Endodermal cell (in vitro differentiated cells): ENCODE measurements around the gene DOK1. TPM values are rescaled to one million over a fixed set of nuclear protein-coding genes. Genes with fewer than 3 reads are reported as not detected.

Source experiments
- DNase-seq: peaks from one replicate; pipeline ENCODE4 v3.0.0-alpha.2; 2017
- H3K27ac ChIP-seq: 2 replicates; pipeline ENCODE4 v1.5.1; 2013; ENCODE audit warnings: mild to moderate bottlenecking, low read depth, low read length, moderate library complexity
- H3K27me3 ChIP-seq: 2 replicates; pipeline ENCODE4 v1.6.1; 2013; ENCODE audit warnings: mild to moderate bottlenecking, low read length, moderate library complexity; ENCODE audit not compliant: insufficient read depth, control insufficient read depth, poor library complexity, severe bottlenecking
- H3K36me3 ChIP-seq: 2 replicates; pipeline ENCODE4 v1.7.0; 2013; ENCODE audit warnings: mild to moderate bottlenecking, low read length, moderate library complexity; ENCODE audit not compliant: control insufficient read depth, insufficient read depth
- H3K4me1 ChIP-seq: one replicate; pipeline ENCODE4 v1.7.0; 2013; ENCODE audit warnings: low read length; ENCODE audit not compliant: control insufficient read depth, insufficient read depth
- H3K4me3 ChIP-seq: 2 replicates; pipeline ENCODE4 v1.5.1; 2013; ENCODE audit warnings: mild to moderate bottlenecking, low read length, moderate library complexity
- H3K9ac ChIP-seq: 2 replicates; pipeline ENCODE4 v1.6.1; 2013; ENCODE audit warnings: mild to moderate bottlenecking, low read length, moderate library complexity; ENCODE audit not compliant: poor library complexity, severe bottlenecking; ENCODE audit errors: extremely low read depth
- H3K9me3 ChIP-seq: 2 replicates; pipeline ENCODE4 v1.6.1; 2013; ENCODE audit warnings: mild to moderate bottlenecking, low read length, moderate library complexity; ENCODE audit not compliant: control insufficient read depth
- H3K27ac Mint-ChIP-seq: 2 replicates; pipeline ENCODE4 v1.8.0; 2020; ENCODE audit warnings: mixed read lengths
- H3K27me3 Mint-ChIP-seq: 2 replicates; pipeline ENCODE4 v1.8.0; 2021; ENCODE audit warnings: mild to moderate bottlenecking, mixed read lengths; ENCODE audit not compliant: insufficient read depth
- H3K36me3 Mint-ChIP-seq: 2 replicates; pipeline ENCODE4 v1.8.0; 2020; ENCODE audit warnings: low read depth, mixed read lengths
- H3K4me1 Mint-ChIP-seq: 2 replicates; pipeline ENCODE4 v1.8.0; 2020; ENCODE audit warnings: mixed read lengths
- H3K4me3 Mint-ChIP-seq: 2 replicates; pipeline ENCODE4 v1.8.0; 2020; ENCODE audit warnings: mild to moderate bottlenecking, moderate library complexity, mixed read lengths
- H3K9me3 Mint-ChIP-seq: 2 replicates; pipeline ENCODE4 v1.8.0; 2020; ENCODE audit warnings: mild to moderate bottlenecking, mixed read lengths
- WGBS, 2 experiments: methylation state at CpG; one replicate each; pipeline versions ENCODE4 v1.1.5 to v1.1.7; 2013; ENCODE audit warnings: missing lambda C conversion rate in 2 of 2, mixed read lengths in 1 of 2; ENCODE audit not compliant: insufficient coverage in 1 of 2, insufficient read length in 1 of 2; 5-methylcytosine and 5-hydroxymethylcytosine counted together
- total RNA-seq, 2 donors: library from RNA; stranded (reverse); fragmentation: NEBNext Ultra II Directional in 1 of 2; extraction: Animal tissue kit (Norgen Biotek cat#: 25700) in 1 of 2; gene quantifications; 2 replicates in 1 of 2; 3 replicates in 1 of 2; pipeline ENCODE4 v1.2.1, GENCODE V29; 2021
- TF ChIP-seq, protein P1 (sequence below): fragments of 200-600 bp; sonication (generic); conservative IDR thresholded peaks from 2 replicates; pipeline ENCODE4 v1.5.0; 2021; ENCODE audit warnings: antibody characterized with exemption, mild to moderate bottlenecking

Gene DOK1
- total RNA-seq, 2 donors from 2014 or later, result 12.9 to 15.1 TPM

DNA sequence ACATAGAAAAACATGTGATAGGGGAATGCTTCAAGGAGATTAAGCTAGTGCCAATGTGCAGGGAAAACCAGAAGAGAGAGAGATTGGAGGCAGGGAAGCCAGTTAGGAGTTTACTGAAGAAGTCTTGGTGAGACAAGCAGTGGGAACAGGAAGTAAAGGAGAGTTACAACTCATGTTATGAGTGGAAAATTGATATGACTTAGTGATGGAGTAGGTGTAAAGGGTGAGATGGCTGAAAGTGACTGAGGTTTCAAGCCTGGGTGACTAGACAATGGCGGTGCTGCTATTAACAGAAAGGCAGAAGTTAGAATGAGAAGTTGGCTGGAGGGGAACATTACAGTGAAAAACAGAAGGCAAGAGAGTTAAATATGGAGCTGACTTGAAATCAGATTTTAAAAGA lies 16.5 kb downstream of the DOK1 start:
- H3K4me3 Mint-ChIP-seq, result no peak overlapping the region
- peaks cover 48% of the 10 kb centered on the region for H3K27me3 ChIP-seq
- H3K9me3 Mint-ChIP-seq, result no peaks in the 10 kb centered on the region
- 88 to 100% methylated on average over 1 of the region's 1 CpG for WGBS, 2 experiments
- H3K27ac Mint-ChIP-seq, result no peak overlapping the region
- TF ChIP-seq, protein P1, sequence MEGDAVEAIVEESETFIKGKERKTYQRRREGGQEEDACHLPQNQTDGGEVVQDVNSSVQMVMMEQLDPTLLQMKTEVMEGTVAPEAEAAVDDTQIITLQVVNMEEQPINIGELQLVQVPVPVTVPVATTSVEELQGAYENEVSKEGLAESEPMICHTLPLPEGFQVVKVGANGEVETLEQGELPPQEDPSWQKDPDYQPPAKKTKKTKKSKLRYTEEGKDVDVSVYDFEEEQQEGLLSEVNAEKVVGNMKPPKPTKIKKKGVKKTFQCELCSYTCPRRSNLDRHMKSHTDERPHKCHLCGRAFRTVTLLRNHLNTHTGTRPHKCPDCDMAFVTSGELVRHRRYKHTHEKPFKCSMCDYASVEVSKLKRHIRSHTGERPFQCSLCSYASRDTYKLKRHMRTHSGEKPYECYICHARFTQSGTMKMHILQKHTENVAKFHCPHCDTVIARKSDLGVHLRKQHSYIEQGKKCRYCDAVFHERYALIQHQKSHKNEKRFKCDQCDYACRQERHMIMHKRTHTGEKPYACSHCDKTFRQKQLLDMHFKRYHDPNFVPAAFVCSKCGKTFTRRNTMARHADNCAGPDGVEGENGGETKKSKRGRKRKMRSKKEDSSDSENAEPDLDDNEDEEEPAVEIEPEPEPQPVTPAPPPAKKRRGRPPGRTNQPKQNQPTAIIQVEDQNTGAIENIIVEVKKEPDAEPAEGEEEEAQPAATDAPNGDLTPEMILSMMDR, result no peak
- H3K9ac ChIP-seq, result no peak overlapping the region
- no peak overlapping the region for H3K27ac ChIP-seq
- H3K36me3 ChIP-seq, result no peaks in the 10 kb centered on the region
- H3K36me3 Mint-ChIP-seq, result no peaks in the 10 kb centered on the region
- DNase-seq, result no peak
- no peaks in the 10 kb centered on the region for H3K4me1 Mint-ChIP-seq
- H3K4me1 ChIP-seq, result no peaks in the 10 kb centered on the region
- H3K9me3 ChIP-seq, result no peaks in the 10 kb centered on the region
- peaks cover 8% of the 10 kb centered on the region for H3K27me3 Mint-ChIP-seq
- no peak overlapping the region for H3K4me3 ChIP-seq

DNA sequence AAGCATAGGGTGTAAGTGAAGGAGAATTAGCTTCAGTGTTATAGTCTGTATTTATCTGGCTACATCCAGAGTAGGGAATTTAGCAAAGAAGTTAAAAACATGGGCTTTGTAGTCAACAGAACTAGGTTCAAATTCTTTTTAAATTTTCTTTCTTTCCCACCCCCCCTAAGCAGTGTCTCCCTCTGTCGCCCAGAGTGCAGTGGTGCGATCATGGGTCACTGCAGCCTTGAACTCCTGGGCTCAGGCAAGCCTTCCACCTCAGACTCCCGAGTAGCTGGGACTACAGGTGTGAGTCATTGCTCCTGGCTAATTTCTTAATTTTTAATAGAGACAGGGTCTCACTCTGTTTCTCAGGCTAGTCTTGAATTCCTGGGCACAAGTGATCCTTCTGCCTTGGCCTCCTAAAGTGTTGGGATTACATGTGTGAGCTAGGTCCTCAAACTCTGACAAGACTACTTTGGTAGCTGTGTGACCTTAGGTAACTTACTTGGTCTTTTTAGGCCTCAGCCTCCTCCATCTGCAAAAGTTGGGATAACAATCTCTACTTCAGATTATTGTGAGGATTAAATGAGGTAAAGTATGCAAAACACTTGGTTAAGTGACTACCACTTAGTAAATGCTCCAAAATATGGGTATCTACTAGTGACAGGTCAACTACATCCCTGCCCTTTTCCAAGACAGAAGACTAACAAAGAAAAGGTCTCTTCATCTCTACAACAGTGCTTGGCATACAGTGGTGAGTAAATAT lies 17.8 kb downstream of the DOK1 start:
- Histone ChIP-seq H3K27ac (no peak overlapping the region), H3K9ac (no peak overlapping the region), H3K4me3 (no peak overlapping the region), H3K4me1 (no peaks in the 10 kb centered on the region), H3K27me3 (peaks cover 50% of the 10 kb centered on the region), H3K36me3 (no peaks in the 10 kb centered on the region), H3K9me3 (no peaks in the 10 kb centered on the region)
- Mint-ChIP-seq H3K9me3 (no peaks in the 10 kb centered on the region), H3K27ac (no peak overlapping the region), H3K36me3 (no peaks in the 10 kb centered on the region), H3K4me3 (no peak overlapping the region), H3K27me3 (peaks cover 13% of the 10 kb centered on the region), H3K4me1 (no peaks in the 10 kb centered on the region)
- DNase-seq, result peak; percentile 73
- TF ChIP-seq, protein P1, result peak; percentile 68
- WGBS, 2 experiments, result 78 to 84% methylated on average over 3 of the region's 3 CpGs

DNA sequence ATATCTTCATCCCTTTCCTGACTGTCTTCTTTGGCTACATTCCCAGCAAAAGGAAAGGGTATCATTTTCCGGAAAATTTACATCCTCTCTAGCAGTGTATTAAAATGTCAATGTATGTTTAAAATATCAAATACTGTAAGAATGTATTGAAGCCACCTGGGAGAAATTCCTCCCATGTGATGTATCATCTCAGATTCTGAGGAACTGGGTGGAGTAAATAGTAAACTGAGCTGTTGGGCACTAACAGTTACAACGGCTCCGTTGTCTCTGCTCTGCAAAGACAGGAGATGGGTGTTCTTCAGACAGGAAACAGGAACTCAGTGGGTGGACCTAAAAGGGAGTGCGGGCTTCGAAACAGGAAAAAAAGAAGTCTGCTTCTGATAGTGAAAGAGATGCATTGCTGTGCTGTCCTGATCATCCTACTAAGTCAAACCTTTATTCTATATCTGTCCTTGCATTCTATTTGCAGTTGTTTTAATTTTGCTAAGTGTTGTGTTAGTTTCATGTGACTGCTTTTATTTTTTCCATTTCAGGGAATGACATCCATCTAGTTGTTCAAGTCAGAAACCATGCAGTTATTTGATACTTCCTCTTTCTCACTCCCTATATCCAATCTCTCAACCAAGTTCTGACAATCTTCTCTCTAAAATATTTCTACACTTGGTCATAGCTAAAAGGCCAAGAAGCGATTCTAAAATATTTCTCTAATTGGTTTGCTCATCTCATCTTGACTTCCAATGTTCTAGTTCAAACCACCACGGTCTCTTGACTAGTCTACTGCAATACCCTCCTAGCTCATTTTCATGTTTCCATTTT lies 19.4 kb downstream of the DOK1 start:
- peaks cover 10% of the 10 kb centered on the region for H3K27me3 Mint-ChIP-seq
- Histone ChIP-seq H3K27ac (no peak overlapping the region), H3K4me1 (no peaks in the 10 kb centered on the region), H3K9me3 (no peaks in the 10 kb centered on the region), H3K9ac (no peak overlapping the region), H3K36me3 (no peaks in the 10 kb centered on the region), H3K4me3 (no peak overlapping the region), H3K27me3 (peaks cover 40% of the 10 kb centered on the region)
- H3K4me1 Mint-ChIP-seq, result no peaks in the 10 kb centered on the region
- H3K27ac Mint-ChIP-seq, result no peak overlapping the region
- WGBS, 2 experiments, result 88 to 95% methylated on average over 4 to 6 of the region's 7 CpGs
- no peak overlapping the region for H3K4me3 Mint-ChIP-seq
- DNase-seq, result no peak
- H3K9me3 Mint-ChIP-seq, result no peaks in the 10 kb centered on the region
- TF ChIP-seq, protein P1, result no peak
- H3K36me3 Mint-ChIP-seq, result no peaks in the 10 kb centered on the region
